GM18867 (cell line): ENCODE data around the gene KRT76.

Experiments
- ATAC-seq: cut with Tn5 transposase; IDR thresholded peaks from one replicate; pipeline ENCODE4 v1.9.1; 2021; ENCODE audit warnings: mild to moderate bottlenecking, moderate library complexity; ENCODE audit not compliant: unreplicated experiment

The KRT76 gene

GRCh38 chr12:52787324-52788191, 10.4 kb upstream of the KRT76 start:
- ATAC-seq: no peak

- no peak for ATAC-seq
Observed at GRCh38 chr12:52784909-52785308, 7.8 kb upstream of the KRT76 start.

GRCh38 chr12:52783563-52784316, 6.6 kb upstream of the KRT76 start:
- ATAC-seq: no peak

- ATAC-seq: no peak
Observed at GRCh38 chr12:52782502-52782901, 5.4 kb upstream of the KRT76 start.

GRCh38 chr12:52781399-52782082, 4.4 kb upstream of the KRT76 start:
- ATAC-seq: no peak

GRCh38 chr12:52779914-52780313, 2.8 kb upstream of the KRT76 start:
- ATAC-seq: no peak

GRCh38 chr12:52778833-52779232, 1.7 kb upstream of the KRT76 start:
- ATAC-seq: no peak

GRCh38 chr12:52777566-52777965, 421 bp upstream of the KRT76 start:
- ATAC-seq: no peak

- no peak for ATAC-seq
Observed at GRCh38 chr12:52776435-52776834, 710 bp downstream of the KRT76 start.

- ATAC-seq: no peak
Observed at GRCh38 chr12:52774629-52775250, 2.4 kb downstream of the KRT76 start.

- ATAC-seq: no peak
Observed at GRCh38 chr12:52772772-52773171, 4.4 kb downstream of the KRT76 start.

- ATAC-seq: no peak
Observed at GRCh38 chr12:52772188-52772587, 5.0 kb downstream of the KRT76 start.

GRCh38 chr12:52771505-52771904, 5.6 kb downstream of the KRT76 start:
- ATAC-seq: no peak

GRCh38 chr12:52771088-52771487, 6.1 kb downstream of the KRT76 start:
- no peak for ATAC-seq

- ATAC-seq: no peak
Observed at GRCh38 chr12:52769946-52770345, 7.2 kb downstream of the KRT76 start.

GRCh38 chr12:52769354-52769753, 7.8 kb downstream of the KRT76 start:
- ATAC-seq: no peak

- ATAC-seq: no peak
Observed at GRCh38 chr12:52768479-52769200, 8.5 kb downstream of the KRT76 start.

GRCh38 chr12:52767427-52767826, 9.7 kb downstream of the KRT76 start:
- ATAC-seq: no peak

GRCh38 chr12:52767020-52767379, 10.1 kb downstream of the KRT76 start:
- no peak for ATAC-seq

GRCh38 chr12:52766351-52767019, 10.7 kb downstream of the KRT76 start:
- no peak for ATAC-seq
